ENCODE results near the gene SERHL2.
A peak's percentile ranks its signal among the peaks of the same experiment; 100 is the strongest.
"Not testable (repeated sequence)": the region's sequence is repeated elsewhere in the genome, so short reads cannot be mapped to it uniquely, and the experiment has no call there.

The SERHL2 gene

DNA sequence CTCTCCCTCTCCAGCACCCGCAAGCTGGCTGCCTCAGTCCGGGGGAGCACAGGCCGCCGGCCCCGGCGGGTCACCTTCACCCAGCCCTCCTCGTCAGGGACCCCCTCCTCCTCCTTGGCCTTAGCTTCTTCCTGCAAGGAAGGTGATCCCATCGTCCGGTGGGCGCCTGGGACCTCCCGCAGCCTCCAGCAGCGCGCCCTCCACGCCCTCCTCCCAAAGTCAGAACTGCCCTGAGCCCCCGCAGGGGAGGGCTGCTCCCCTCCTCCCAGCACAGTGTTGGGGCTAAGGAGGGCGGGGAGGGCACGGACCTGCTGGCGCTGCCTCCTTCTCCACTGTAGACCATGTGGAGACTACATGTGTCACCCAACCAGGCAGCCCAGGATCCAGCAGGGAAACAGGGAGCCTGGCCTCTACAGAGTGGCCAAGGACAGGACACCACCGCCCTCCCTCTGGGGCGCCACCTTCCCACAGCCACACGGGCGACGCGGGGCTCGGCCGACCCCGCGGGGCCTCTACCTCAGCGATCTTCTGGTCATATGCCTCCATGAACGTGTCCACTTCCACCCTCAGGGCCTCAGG is 22.3 kb downstream of the SERHL2 start:
- DNase-seq: not testable (repeated sequence)

DNA sequence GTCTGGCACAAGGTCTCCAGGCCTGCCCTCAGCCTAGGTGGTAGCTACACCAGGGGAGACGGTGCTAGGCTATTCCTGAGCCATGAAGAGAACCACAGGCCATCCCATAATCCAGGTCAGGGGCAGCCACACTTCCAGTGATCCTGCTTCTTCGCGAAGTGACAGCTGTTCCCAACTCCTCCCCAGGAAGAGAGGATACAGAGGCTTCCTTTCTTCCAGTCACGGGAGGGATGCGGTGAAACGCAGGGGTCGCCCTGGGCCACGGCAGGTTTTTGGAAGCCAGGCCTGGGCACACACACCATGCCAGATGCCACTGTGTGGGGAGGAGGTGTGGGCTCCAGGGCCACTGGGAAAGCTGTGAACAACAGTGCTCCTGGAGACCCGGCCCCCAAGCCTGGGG is 23.4 kb downstream of the SERHL2 start:
- DNase-seq: not testable (repeated sequence)

DNA sequence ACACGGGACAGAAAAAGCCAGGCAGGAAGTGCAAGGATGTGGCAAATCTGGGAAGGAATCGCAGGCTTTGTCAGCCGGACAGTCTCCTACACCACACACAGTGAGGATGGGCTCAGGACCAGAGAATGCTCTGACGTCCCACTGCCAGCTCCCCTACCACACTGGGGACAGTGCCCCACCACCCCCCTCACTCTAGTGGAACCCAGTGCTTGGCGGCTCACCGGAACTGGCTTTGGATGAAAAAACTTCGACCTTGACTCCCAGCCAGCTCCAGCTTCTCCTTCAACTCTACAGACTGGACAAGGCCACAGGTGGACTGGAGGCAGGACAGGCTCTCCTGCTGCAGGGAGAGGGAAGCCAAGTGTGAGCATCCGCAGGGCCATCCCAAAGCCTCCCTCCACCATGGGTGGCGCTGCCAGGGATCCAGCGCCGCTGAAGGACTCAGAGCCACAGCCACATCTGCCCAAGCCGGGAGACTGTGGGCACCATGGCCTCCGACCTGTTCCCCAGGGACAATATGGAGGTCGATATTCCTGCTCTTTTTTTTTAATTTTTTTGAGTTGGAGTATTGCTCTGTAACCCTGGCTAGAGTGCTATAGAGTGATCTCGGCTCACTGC is 24.0 kb downstream of the SERHL2 start:
- no peak for DNase-seq

DNA sequence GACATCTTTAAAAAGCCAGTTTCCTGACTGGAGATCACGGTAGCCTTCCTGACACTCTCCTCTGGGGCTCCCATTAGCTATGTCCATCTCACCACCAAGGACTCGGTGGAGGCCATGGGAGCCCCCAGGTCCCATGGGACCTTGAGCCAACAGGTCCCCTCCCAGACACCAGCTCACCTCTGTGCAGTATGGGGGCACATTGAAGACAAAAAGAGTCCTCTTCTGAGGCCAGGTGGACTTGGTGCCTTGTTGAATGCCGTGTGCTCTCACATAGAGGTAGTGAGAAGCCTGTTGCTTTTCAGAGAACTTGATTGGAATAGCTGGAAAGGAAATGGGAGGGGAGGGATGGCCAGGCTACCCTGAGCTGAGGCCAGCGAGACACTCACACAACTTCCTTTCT is 26.3 kb downstream of the SERHL2 start:
- DNase-seq: not testable (repeated sequence)

DNA sequence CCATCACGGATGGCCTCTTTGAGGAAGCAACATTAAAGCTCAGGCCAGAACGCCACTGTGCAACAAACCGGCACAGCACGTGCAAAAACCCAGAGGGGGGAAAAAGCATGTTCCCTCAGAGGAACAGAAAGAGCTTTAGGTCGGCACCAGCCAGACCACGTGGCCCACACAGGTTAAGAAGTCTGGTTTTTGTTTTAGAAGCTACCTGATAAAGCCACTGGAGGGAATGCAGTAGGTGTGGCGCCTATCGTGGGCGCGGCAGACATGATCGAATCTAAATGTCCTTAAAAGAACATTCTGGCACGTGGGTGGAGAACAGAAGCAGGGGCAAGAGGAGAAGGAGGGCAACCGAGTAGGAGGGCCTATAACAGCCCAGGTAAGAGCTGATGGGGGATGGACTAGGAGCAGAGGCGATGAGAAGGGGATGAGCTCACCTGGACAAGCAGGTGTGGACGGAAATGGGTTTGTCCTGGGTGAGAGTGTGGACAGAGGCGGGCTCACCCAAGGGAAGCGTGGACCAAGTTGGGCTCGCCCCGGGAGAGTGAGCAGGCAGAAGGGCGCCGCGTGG is 27.5 kb downstream of the SERHL2 start:
- DNase-seq: peak; percentile 1

DNA sequence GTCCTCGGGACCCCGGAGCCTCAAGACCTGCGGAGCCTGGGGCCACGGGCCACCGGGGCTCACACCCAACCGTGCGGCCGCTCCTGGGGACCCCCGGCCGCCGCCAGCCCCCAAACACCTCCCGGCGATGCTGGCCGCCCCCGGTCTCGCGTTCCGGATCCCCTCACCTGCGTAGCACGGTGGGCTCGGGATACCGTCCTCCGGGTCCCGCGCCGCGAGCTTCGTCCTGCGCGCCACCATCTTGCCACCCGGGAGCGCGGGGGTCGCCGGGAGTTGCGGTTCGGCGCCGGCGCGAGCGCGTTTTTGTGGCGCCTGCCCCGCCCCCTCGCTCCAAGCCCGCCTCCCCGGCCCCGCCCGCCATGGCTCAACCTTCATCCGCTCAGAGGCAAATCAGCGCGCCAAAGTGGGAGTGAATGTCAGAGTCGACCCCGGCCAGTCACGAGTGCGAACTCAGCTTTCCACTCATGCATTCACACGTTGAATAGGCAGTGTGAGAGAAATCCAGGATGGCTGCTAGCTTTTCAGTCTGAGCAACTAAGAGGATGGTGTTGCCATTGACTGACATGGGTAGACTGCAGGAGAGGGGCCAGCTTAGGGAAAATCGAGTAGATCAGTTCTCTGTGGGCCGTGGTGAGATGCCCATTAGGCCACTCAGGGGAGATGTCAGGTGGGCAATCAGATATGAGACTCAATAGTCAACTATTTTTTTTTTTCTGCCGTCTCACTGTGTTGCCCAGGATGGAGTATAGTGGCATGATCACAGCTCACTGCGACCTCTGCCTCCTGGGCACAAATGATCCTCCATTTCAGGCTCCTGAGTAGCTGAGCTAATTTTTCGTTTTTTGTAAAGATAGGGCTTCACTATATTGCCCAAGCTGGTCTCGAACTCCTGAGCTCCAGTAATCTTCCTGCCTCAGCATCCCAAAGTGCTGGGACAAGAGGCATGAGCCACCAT is 28.3 kb downstream of the SERHL2 start:
- DNase-seq: peak; percentile 45

DNA sequence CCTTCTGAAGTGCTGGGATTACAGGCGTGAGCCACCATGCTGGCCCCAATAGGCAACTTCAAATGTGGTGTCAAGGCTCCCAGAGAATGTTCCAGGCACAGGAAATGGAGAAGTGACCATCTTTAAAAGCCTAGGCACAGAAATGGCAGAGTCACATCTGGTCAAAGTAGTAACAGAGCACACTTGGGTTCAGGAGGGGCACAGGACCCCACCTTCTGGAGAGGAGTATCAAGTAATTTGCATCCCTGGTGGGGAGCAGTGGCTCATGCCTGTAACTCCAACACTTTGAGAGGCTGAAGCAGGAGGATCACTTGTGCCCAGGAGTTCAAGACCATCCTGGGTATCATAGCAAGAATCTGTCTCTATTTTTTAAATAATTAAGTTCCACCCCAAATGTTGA is 29.2 kb downstream of the SERHL2 start:
- DNase-seq: no peak

DNA sequence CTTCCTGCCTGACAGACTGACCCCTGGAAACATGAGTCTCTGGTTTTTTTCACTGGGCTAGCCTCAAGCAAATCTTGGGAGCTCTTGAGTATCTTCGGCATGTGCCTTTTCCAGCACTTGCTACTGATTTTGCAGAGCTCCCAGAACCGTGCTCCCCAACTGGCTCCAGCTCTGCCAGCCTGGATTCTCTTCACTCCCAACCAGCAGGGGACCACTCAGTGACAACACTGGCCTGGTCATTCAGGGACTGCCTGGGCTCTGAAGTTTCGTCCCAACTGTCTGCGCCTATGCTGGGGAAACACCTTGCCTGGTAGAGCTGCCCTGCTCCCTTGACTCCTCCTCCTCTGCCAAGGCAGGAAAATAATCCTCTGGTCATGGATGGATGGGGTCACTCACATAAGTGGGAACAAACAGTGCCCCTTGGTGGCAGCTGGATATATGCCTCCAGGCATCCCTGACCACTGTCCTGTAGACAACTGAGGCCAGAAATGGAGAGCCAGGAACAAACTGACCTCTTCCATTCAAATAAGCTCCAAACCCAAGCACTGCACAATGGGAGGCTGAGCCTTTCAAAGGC is 30.7 kb downstream of the SERHL2 start:
- no peak for DNase-seq

DNA sequence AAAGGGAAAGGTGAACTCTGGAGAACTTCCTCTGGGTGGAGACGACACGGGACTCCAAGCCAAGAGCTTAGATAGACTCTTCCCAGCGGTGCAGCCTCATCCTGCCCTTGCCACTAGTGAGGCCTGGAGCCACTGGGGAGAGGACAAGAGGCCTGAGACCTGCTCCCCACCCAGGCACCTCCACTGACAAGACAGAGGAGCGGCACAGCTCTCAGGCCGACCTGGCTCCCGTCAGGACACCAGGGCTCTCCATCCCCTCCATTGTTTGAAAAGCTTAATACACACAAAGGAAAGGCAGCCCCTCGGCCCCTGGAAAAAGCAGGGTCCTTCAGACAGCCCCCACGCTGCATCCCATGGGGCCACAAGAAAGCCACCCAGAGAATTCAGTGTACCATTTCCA is 31.3 kb downstream of the SERHL2 start:
- no peak for DNase-seq

DNA sequence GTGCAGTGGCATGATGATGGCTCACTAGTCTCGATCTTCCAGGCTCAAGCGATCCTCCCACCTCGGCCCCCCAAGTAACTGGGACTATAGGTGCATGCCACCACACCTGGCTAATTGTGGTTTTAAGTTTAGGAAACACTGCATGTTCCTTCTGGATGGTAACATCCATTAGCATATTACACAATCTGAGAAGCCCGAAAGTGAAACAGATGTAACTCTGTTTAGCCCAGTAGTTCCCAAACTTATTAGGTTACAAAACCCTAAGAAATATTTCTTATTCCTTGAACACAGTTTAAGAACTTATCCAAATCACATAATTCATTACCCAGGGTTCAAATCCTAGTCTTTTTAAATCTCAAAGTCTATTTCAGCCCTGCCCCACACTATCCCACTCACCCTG is 32.6 kb downstream of the SERHL2 start:
- no peak for DNase-seq

DNA sequence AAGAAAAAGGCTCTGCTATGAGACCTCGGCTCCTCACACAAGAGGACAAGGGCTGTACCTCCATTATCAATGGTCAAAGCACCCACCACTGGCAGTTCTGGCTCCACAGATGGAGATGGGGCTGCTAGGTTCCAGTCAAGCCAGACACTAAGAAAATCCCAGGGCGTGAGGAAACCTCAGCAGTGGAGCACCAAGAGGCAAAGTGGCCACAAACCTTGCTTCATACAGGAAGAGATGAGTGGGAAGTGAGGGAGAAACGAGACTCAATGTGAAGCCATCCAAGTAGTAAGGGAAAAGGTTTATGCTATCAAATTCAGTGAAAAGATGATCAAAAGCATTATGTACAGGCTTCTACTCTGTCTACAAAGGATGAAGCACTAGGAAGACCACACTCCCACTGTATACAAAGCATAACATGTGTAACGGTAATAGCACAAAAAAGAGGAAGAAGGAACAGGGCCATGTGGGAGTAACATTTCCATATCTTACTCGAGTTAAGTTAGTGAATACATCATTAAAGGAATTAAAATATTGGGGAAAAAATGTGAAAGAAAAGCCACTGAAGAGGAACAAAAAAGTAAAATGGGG is 33.9 kb downstream of the SERHL2 start:
- DNase-seq: no peak

DNA sequence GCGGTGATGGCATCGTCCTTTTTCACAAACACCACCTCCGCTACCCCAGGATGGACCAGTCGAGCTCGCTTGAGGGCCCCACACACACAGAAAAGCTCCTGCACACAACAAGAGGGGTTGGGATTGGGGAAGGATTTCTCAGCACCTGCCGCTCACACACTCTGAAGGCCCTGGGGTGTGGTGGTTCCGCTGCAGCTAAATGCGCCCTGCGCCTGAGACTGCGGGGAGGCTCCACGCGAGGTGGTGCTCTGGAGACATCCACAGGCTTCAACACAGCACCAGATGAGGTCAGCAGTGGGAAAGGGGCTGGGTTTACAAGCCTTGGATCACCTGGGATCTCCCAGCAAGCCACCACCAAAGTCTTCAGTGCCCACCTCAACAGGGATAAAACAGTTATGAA is 38.2 kb downstream of the SERHL2 start:
- no peak for DNase-seq

DNA sequence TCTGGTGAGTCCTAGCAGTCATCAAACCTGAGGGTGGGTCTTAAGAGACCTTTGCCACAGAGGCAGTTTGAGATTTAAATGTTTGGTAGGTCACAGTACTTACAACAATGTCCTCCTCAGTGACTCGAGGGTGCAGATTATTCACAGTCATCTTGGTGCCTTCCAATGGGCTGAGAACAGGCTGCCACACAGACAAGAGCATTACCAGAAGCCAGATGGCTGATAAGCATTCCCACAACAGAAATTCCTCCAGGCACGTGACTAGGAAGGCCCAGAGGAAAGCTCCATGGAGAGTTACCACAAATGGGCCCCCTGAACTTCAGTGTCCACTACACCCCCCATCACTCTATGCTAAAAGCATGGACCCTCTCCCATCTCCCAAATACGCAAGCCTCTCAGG is 41.7 kb downstream of the SERHL2 start:
- DNase-seq: no peak

DNA sequence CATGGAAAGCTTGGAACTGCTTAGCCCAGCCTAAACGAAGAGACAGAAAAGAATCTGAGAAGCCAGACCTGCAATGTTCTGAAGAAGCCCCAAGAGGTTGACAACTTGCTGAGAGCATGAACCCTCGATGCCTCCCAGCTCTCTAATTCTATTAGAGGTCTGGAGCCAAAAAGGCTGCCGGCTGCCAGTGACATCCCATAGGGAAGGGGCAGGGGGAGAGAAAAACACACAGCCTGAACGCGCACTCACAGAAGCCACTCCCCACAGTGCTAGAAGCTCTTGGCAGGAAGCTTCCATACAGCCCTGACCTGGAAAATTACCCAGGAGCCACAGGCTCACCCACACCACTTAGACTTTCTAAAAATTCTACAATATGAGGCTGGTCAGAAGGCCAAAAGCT is 42.6 kb downstream of the SERHL2 start:
- no peak for DNase-seq

DNA sequence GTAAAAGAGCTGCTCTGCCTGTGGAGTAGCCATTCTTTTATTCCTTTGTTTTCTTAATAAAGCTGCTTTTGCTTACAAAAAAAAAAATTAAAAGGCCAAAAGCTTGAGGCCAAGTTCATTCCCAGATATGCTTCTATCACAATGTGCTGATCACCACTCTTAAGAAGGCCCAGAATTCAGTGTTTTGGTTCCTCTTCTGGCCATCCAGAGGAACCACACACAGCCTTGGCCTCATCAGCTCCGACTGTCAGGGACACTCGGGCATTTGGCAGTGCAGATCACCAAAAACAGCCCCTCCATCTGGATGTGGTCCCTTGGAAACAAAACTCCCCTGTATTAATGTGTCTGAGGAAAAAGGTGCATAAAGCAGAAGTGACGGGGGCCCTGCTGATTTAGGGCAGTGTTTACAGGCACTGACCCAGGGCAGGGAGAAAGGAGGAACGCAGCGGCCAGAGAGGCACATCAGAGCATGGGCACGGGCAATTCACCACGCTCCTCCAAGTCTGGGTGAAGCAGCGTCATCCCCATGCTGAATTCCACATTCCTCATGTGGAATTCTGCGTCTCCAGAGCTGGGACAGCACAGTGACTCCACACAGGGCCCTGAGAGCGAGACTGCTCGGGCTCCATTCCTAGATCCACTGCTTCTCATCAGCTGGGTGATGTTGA is 43.2 kb downstream of the SERHL2 start:
- DNase-seq: no peak

DNA sequence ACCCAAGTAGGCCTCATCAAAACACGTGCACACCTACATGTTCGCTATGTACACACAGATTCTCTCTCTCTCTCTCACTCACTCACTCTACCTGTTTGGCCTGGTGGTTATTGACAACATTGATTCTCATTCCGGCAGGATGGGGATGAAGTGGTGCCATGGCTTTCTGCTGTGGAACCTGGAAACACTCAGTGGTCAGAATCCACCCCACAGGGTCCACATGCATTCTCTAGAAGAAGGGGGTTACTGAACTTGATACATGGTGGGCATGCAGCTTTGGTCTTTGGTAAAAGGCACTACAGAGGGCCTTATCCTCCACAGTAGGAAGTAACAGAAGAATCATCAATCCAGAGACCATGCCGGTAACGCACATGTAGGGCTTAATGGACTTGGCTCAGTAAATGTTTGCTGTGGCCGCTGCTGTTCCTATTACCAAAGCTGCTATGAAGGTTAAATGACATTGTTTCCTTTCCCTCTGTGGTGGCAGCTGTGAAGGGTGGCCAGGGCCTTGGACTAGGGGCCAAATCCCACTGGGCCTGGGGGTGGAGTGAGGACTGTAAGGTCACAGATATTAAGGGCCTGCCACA is 48.2 kb downstream of the SERHL2 start:
- DNase-seq: no peak

DNA sequence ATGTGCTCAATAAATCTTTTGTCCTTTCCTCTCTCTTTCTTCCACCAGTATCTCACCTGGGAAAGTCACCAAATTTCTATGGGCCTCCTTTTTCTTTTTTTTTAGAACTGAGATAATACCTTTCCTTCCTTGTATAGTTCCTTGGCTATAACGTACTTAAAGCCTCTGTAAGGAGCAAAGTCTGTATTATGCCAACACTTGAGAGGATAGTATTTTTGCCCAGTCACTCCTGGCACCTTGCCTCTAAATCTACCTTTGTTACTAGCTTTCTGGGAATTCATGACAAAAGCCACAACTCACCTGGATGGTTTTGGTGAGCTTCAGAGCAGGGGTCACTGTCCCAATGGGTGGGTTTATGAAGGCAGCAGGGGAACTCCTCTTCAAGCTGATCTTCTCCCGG is 48.7 kb downstream of the SERHL2 start:
- no peak for DNase-seq

DNA sequence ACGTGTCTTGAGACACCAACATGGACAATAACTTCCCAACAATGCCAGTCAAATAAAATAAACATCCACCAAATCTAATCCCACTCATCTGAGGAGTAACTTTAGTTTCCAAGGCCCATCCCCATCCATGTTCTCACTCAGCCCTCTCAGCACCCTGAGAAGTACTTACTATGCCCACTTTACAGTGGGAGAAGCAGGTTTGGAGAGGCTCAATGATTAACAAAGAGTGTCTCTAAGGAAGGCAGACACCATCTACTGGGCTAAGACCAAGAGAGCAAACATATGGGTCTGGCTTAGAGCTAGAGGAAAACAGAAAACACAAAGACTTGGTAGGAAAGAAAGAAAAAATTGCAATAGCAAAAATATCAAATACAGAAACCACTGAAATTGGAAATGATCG is 49.7 kb downstream of the SERHL2 start:
- no peak for DNase-seq

DNA sequence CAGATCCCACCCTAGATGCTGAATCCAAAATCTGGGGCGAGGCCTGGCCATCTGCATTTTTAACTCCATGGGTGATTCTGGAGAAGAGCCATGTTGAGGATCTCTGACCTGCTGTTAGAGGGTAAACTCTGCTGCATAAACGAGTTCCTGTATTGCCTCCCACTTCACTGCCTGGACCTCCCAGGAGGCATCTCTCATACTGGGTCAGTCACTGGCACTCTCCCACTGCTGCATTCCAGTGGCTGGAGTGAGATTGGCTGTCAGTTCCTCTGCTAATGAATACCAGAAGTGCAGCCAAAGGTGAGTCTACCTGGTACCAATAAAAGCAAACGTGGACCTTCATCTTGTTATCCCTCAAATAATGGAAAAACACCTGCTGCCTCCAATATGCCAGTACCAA is 50.6 kb downstream of the SERHL2 start:
- DNase-seq: no peak

DNA sequence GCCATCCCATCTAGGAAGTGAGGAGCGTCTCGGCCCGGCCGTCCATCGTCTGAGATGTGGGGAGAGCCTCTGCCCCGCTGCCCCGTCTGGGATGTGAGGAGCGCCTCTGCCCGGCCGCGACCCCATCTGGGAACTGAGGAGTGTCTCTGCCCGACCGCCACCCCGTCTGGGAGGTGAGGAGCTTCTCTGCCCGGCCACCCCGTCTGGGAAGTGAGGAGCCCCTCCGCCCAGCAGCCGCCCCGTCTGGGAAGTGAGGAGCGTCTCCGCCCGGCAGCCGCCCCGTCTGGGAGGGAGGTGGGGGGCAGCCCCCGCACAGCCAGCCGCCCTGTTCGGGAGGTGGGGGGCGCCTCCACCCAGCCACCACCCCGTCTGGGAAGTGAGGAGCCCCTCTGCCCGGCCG is 53.9 kb downstream of the SERHL2 start:
- not testable (repeated sequence) for DNase-seq

DNA sequence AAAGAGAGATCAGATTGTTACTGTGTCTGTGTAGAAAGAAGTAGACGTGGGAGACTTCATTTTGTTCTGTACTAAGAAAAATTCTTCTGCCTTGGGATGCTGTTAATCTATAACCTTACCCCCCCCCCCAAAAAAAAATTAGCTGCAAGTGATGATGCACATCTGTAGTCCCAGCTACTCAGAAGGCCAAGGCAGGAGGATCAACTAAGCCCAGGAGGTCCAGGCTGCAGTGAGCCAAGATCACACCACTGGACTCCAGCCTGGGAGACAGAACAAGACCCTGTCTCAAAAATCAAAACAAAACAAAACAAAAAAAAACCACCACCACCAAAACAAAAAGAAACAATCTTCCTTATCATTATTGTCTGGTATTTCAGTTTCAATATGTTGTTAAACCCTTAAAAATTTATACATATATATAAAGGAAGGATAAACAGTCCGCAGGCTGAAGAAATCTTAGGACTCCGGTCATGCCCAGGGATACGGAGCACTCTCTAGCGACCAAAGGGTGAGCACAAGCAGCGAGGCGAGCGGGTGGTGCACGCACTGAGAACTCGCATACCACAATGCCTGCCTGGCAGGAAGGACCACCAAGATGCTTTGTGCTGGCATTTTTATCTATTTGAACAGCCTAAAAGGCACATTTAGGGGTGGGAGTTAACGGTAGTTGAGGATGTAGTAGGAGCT is 54.5 kb downstream of the SERHL2 start:
- no peak for DNase-seq
